HuH-7 (cell line): Measurements from ENCODE around the gene FLT3.
"Not testable (repeated sequence)": the region's sequence is repeated elsewhere in the genome, so short reads cannot be mapped to it uniquely, and the experiment has no call there.

Experiments
- DNase-seq: peaks from one replicate; pipeline ENCODE4 v3.0.0; 2011; ENCODE audit warnings: low spot score

The FLT3 gene

DNA sequence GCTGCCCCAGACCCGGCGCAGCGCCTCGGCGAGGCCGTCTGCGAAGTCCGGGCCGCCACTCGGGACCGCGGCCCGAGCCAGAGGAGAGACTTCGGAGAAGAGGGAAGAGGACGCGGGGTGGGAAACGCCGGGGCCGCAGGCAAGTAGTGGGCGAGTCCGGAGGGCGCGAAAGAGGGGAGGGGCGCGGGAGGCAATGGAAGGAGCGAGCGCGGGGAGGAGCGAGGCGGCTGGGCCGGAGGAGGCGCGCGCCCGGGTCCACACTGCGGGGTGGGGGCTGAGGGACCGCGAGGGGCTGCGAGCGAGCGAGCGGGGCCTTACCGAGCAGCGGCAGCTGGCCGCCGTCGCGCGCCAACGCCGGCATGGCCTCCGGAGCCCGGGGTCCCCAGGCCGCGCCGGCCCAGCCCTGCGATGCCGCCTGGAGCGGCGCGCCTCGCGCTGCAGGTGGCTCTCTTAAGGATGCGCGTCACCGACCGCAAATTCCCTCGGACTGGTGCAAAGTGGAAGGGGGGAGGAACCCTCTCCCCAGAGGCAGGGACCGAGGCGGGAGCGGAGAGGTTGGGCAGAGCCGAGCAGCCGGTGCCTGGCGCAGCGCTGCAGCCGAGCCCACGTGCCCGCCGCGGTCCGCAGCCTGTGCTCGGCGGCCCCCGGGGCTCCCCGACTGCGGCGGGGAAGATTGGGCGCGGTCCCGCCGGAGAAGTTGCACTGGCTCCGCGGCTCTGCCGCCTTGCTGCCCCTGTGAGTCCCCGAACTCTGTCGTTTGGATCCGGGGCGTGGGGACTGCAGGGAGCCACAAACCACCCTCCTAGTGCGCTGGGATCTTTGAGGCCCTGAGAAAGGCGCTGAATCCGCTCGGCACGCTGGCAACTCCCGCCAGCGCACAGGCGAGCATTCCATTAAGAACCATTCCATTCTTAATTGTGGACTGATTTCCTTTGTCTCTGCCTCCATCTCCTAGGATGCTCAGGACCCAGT is at the start of gene FLT3:
Gene FLT3, minus strand, starts transcription at position 427 of the 972 bp plus-strand sequence. Its CDS starts 66 bp downstream, at position 361.
- no peak for DNase-seq

DNA sequence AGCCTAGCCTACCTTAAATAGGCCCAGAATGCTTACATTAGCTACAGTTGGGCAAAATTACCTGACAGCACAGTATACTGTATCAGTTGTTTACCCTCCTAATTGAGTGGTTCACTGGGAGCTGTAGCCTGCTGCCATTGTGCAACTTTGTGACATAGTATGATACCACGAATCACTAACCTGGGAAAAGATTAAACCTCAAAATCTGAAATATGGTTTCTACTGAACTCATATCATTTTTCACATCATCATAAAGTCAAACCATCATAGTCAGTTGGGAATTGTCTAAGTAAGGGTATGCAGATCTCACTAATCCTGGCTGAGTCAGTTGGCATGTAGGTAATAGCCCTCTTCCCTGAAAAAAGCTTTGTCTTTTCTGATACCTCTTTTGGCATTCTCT is 47.1 kb upstream of the FLT3 start:
- DNase-seq: no peak

DNA sequence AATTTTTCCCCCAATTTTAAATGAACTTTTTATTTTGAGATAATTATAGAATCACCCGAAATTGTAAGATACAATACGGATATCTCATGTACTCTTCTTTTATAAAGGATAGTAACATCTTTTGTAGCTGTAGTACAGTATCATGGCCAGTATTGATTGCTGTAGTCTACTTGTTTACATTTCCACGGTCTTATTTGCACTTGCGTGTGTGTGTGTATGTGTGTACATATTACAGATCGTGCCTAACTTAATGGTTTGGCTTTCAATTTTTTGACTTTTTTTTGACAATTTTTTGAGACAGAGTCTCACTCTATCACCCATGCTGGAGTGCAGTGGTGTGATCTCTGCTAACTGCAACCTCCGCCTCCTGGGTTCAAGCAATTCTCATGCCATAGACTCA is 44.7 kb upstream of the FLT3 start:
- DNase-seq: no peak

DNA sequence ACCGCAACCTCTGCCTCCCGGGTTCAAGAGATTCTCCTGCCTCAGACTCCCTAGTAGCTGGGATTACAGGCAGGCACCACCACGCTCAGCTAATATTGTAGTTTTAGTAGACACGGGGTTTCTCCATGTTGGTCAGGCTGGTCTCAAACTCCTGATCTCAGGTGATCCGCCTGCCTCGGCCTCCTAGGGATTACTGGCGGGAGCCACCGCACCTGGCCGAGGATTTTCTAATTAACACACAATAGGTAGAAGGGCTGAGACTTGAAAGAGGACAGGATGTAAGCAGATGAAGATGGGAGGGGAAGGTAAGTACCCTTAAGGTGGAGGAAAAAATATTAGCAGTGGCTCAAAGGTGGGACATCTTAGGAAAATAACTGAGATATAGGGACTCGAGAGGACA is 41.2 kb upstream of the FLT3 start:
- DNase-seq: not testable (repeated sequence)

DNA sequence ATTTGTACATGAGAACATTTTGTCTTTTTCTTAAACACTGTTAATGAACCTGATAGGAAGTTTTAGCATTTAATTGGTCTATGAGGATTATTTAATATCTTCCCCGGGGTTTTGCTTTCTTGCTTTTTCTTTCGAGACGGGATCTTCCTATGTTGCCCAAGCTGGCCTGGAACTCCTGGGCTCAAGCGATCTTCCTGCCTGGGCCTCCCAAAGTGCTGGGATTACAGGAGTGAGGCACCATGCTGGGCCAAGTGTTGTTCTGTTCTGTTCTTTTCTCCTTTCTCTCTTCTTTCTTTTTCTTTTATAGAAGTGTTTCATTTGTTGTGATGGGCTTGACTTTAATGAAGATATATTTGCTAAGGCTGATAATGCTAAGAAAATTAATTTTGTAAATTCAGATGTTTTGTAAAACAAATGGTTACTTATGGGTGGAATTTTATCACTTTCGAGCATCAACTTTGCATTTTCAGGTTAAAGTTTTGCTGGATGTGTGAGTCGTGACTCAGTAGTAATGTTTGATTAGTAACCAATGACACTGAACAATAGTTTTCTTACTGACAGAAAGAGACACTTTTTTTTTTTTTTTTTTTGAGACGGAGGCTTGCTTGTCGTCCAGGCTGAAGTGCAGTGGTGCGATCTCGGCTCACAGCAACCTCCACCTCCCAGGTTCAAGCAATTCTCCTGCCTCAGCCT is 40.2 kb upstream of the FLT3 start:
- DNase-seq: no peak

DNA sequence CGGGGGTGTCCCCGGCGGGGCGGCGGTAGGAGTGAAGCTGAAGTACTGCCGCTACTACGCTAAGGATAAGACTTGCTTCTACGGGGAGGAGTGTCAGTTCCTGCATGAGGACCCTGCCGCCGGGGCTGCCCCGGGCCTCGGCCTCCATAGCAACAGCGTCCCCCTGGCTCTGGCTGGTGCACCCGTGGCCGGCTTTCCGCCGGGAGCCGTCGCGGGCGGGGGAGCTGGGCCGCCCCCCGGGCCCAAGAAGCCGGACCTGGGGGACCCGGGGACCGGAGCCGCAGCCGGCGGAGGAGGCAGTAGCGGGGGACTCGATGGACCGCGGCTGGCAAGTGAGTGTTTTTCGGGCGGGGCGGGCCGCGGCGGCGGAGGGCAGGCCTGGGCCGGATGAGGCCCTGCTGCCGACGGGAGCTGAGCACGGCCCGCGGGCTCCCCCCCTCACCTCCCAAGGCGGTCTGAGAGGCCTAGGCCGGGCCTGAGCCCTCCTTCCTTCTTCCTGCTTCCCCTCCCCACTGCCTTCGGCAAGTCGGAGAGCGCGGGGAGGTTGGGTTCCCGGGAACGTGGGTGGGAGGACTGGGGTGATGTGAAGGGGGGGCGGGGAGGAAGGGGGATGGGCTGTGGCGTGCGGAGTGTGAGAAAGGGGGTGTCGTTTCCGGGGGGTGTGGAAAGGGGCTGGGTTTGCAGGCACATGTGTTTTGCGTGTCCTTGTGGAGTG is 38.5 kb upstream of the FLT3 start:
- DNase-seq: peak; percentile 65

DNA sequence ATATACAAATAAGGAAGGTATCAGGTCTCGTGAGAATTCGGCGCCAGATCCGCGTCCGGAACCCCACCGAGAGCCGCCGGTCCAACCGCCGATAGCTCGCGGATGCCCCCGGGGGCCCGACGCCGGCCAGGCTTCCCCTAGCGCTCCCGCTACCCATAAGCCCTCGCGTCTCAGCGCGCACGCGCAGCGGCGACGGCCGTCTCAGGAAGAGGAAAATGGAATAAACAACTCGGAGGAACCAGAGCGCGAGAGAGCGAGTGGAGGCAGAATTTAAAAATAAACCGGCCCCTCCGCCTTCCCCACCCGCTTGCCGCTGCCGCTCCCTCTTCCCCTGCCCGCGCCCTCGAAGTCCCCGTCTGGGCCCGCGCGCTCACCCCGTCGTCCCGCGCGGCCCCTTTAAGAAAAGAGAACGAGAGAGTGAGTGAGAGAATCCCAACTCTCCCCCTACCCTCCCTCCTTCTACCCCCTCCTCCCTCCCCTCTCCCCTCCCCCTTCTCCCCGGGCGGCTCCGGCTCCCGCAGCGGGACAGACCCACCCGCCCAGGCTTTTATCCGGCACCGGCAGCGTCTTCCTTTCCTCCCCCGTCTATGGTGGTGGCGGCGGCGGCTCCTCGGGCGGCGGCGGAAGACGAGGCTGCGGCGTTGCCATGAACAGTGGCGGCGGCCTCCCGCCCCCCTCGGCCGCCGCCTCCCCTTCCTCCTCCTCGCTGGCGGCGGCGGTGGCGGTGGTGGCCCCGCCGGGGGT is 37.8 kb upstream of the FLT3 start, which contains the start of gene PAN3:
Gene PAN3, plus strand, starts transcription at position 534 of the 744 bp plus-strand sequence. Its CDS starts 113 bp downstream, at position 647.
- DNase-seq: peak; percentile 76

DNA sequence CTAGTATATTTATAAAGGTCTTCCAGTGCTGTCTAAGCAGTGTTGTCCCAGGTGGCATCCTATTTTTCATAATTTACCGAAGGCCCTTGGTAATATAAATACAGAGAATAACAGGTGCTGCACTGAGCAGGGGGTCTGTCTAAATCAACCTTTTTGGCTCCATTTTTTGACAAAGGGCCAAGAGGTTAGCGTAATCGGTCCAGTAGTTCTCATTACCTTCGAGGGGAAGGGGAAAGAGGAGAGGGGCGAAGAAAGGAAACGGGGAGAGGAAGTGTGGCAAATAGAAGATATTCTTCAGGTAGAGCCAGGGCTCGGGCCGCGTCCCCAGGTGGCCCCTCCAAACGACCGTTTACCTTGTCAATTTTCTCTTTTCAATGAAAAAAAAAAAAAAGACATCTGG is 37.2 kb upstream of the FLT3 start:
- DNase-seq: no peak

DNA sequence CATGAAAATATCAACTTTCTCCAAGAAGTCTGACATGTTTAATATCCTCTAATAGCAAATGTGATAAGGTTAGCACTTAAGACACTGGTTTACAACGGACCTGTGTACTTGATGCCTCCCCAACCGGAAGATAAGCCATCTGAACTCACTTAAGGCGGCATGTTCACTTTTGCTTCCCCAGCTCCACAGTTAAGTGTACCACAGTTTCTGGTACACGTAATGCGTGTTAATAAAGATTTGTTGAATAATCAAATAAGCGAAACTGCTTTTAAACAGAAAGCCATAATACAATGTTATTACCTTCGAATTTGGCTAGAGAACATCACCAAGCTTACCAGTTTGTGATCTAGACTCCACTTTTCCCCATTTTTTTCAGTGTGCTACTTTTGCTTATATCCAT is 36.5 kb upstream of the FLT3 start:
- no peak for DNase-seq

DNA sequence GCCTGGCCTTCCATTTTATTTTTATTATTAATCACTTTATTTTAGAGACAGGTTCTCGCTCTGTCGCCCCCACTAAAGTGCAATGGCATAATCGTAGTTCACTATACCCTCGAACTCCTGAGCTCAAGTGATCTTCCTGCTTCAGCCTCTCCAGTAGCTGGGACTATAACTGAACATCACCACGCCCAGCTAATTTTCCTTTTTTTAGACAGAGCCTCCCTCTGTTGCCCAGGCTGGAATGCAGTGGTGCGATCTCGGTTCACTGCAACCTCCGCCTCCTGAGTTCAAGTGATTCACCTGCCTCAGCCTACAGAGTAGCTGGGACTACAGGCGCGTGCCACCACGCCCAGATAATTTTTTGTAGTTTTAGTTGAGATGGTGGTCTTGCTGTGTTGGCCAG is 31.3 kb upstream of the FLT3 start:
- DNase-seq: no peak

DNA sequence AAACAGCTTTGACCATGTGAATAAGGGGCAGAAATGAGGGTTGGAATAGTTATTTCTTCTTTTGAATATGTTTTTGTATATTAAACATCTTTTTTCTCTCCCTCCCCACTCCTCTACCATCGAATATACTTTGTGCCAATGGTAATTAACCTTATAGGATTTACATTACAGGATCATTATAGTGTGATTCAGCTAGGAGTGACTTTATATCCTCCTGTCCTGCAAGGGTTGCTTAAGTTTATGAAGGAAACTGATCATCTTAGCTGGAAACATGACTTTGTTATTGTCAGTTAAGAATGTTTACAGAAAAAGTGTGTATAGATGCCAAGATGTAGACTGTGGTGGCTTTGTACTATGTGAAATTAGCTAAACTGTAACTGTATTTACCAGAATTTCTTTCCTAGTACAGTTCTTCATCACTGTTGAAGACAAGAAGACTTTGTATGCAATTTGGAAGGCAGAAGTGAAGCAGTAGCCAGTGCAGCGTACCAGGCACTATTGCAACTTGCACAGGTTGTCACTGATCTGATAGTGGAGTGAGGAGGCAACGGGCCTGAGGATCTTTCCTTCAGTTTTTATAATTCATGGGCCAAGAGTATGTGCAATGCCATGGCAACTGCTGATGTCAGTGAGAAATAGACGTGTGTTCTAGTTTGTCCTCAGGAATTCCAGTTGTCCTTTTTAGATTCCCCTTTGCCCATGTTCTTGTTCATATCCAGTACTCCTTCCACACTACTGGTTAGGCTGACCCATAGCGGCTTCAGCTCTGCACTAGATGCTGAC is 29.7 kb upstream of the FLT3 start:
- no peak for DNase-seq

DNA sequence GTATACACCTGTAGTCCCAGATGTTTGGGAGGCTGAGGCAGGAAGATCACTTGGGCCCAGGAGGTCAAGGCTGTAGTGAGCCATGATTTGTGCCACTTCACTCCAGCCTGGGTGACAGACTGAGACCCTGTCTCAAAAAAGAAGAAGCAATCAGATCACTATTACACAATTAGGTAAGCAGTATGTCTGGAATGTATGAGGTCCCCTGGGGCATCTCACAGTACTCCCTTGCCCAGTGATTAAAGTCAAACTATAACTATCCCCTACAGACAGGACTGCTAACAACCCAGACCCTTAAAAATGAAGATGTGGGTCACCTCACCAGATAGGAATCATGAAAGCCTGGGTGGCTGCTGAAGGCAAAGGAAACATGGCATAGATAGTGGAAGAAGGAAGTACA is 28.6 kb upstream of the FLT3 start:
- no peak for DNase-seq

DNA sequence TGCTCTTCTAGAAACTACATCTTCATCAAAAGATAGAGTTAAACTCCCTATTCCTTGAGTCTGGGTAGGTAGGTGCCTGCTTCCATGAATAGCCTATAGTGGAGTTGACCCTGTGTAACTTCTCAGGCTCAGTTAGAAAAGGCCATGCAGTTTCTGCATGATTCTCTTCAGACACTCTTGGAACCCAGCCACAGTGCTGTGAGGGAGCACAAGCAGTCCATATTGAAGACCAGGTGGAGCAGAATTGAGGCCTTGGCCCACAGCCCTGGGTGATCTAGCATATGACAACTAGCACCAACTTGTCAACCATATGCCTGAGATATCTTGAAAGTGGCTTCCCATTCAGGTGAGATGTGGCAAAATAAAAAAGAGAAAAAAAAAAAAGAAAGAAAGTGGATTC is 27.7 kb upstream of the FLT3 start:
- DNase-seq: no peak

DNA sequence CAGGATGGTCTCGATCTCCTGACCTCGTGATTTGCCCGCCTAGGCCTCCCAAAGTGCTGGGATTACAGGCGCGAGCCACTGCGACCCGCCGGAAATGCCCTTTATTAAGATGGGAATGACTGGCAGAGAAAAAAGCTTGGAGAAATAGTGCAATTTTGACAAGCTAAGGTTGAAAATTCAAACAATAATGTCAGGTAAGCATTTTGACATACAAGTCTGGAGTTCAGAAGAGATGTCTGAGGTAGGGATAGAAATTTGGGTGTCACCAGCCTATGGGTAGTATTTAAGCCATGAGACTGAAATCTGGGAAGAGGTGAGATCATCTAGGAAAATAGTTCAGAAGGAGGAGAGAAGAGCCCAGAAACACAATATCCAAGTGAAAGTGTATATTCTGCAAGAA is 20.8 kb upstream of the FLT3 start:
- no peak for DNase-seq

DNA sequence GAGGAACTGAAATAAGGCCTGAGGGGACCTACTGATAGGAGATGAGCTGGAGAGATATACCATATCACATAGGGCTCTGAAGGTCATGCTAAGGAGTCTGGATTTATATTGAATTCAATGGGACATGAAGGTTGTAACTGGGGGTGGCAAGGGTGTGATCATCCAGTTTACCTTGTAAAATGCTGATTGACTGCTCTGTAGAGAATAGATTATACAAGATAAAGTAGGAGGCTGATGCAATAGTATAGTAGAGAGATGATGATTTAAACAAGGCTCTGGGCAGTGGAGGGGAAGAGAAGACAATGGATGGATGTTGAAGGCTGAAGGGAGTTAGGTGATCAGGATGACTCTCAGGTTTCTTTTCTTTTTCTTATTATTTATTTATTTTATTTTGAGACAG is 19.9 kb upstream of the FLT3 start:
- DNase-seq: no peak

DNA sequence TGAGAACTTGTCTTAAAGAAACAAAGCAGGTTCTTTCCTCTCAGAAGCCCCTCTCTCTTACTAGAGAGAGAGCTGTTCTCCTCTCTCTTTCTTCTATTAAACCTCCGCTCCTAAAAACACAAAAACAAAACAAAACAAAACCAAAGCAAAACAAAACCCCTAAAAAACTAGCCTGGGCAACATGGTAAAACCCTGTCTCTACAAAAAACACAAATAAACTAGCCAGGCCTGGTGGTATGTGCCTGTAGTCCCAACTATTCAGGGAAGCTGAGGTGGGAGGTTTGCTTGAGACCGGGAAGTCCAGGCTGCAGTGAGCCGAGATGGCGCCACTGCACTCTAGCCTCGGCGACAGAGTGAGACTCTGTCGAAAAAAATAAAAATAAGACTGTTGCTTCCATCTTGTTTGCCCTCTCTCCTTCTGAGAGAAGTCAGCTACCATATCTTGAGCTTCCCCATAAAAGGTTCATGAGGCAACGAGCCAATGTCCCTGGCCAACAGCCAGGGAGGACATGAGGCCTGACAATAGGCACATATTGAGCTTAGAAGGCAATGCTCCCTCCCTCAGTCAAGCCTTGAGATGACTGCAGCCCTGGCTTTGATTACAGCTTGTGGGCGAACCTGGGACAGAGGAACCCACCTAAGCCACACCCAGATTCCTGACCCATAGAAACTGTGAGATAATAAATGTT is 17.5 kb upstream of the FLT3 start:
- DNase-seq: no peak

DNA sequence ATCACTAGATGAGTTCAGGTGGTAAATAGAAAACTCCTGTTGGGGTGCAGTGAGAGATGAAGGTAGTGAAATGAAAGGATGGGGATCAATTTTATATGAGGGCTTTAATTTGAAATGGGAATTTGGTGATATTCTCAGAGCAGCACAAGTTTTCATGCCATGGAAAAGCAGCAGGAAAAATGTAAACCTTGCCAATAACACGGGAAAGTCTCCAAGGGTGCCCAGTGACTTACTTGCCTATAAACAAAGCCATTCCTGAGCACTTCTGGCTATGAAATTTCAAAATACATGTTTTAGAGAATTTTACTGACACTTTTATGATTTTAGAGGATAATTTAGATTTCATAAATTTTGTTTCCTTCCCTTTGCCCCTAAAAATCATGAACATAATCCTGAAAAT is 16.4 kb upstream of the FLT3 start:
- DNase-seq: no peak

DNA sequence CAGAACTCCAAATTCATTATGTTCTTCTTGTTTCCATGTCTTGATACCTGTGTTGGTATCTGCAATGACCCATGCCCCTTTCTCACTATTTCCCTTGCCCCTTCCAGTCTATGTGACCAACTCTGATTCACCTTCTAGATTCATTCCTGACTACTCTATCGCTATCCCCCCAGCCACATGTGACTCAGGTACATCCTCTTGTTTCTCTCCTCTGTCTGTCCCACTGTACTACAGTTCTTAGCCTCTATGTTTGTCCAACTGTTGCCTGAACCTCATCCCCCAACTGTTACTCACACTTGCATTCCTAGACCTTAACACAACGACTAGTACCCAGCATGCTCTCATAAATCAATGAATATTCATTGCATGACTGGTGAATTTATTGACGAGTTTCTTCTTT is 10.0 kb upstream of the FLT3 start:
- no peak for DNase-seq

DNA sequence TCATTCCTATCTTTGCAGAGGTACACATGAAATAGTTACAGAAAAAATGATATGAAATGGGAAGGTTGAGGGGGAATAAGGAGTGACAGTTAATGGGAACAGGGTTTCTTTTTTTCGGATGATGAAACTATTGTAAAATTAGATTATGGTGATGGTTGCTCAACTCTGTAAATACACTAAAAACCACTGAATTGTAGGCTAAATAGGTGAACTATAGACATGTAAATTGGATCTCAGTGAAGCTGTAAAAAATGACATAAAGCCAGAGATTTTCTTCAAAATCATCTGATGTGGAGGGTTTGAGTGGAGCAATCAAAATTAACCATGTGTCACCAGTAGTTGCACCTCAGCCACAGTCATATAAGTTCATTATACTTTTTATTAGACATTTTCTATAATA is 6.6 kb upstream of the FLT3 start:
- no peak for DNase-seq

DNA sequence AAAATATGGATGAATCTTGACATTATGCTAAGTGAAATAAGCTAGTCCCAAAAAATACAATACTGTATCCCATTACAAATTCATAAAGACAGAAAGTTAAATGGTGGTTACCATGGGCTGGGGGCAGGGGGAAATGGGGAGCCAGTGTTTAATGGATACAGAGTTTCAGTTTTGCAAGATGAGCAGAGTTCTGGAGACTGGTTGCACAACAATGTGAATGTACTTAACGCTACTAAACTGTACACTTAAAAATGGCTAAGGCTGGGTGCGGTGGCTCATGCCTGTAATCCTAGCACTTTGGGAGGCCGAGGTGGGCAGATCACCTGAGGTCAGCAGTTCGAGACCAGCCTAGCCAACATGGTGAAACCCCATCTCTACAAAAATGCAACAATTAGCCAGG is 1.5 kb upstream of the FLT3 start:
- not testable (repeated sequence) for DNase-seq
